ENCODE results near the gene GAPDH. TPM values are rescaled to one million over a fixed set of nuclear protein-coding genes. Genes with fewer than 3 reads are reported as not detected.
A peak's percentile ranks its signal among the peaks of the same experiment; 100 is the strongest.

GAPDH gene
- polyA plus RNA-seq, 1 donor (not counting 4 experiments of a cell fraction or from before 2014, with no cell fraction given) = 8,390 TPM

DNA sequence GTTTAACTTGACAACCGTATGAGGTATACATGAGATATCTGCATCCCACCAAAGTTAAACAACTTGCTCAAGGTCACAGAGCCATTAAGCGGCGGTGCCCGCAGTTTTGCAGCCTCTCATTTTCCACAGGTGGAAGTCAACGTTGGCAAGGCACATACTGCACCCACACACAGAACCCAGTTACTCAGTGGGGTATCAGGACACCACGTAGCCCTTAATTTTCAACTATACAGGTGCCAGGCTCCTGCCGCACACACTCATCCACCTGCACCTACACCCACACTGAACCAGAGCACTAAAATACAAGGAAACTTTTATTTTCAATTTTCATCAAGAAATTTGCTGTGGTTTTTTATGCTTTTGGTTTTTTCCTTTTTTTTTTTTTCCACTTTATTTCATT is 35.5 kb downstream of the GAPDH start:
- H2AFZ ChIP-seq (ENCODE audit: control insufficient read depth, low read length) = no peak overlapping the region
- FAIRE-seq (no peak), DNase-seq (ENCODE audit: low read depth, low spot score) (no peak)
- no peak overlapping the region for H3K9ac ChIP-seq (ENCODE audit: control insufficient read depth, extremely low read depth, insufficient read depth, low read length)
- H3K27ac ChIP-seq (ENCODE audit: control insufficient read depth, insufficient read depth, low read length) = no peak overlapping the region
- H3K9me1 ChIP-seq (ENCODE audit: control insufficient read depth, extremely low read depth, insufficient read depth, low read length) = no peaks in the 10 kb centered on the region
- H3K79me2 ChIP-seq (ENCODE audit: control insufficient read depth, insufficient read depth, low read length) = peaks cover 26% of the 10 kb centered on the region
- no peak overlapping the region for H3K4me2 ChIP-seq (ENCODE audit: control insufficient read depth, extremely low read depth, insufficient read depth, low read depth, low read length)
- no peaks in the 10 kb centered on the region for H4K20me1 ChIP-seq (ENCODE audit: control insufficient read depth, extremely low read depth, insufficient read depth, low read length)
- dilution Hi-C loops (cut with MboI; ENCODE audit: extremely low pct_ligation_motif_present, low sequenced_read_pairs) = no loop called here
- no peaks in the 10 kb centered on the region for H3K27me3 ChIP-seq (ENCODE audit: control insufficient read depth, extremely low read depth, insufficient read depth, low read length)
- peaks cover 32 to 40% of the 10 kb centered on the region in 2 experiments for H3K36me3 ChIP-seq (ENCODE audit: control insufficient read depth in 2 of 2, extremely low read depth in 1 of 2, insufficient read depth in 2 of 2, low read length in 2 of 2)
- peaks cover 7% of the 10 kb centered on the region for H3K4me1 ChIP-seq (ENCODE audit: control insufficient read depth, extremely low read depth, insufficient read depth, low read length)
- H3K4me3 ChIP-seq (ENCODE audit: control insufficient read depth in 2 of 3, extremely low read depth in 1 of 3, insufficient read depth in 2 of 3, low read depth in 1 of 3, low read length in 3 of 3) = no peak overlapping the region
- TF ChIP-seq EZH2 (IDR thresholded peaks at IDR 0.05; ENCODE audit: low read length) = no peak
- TF ChIP-seq, protein P1, sequence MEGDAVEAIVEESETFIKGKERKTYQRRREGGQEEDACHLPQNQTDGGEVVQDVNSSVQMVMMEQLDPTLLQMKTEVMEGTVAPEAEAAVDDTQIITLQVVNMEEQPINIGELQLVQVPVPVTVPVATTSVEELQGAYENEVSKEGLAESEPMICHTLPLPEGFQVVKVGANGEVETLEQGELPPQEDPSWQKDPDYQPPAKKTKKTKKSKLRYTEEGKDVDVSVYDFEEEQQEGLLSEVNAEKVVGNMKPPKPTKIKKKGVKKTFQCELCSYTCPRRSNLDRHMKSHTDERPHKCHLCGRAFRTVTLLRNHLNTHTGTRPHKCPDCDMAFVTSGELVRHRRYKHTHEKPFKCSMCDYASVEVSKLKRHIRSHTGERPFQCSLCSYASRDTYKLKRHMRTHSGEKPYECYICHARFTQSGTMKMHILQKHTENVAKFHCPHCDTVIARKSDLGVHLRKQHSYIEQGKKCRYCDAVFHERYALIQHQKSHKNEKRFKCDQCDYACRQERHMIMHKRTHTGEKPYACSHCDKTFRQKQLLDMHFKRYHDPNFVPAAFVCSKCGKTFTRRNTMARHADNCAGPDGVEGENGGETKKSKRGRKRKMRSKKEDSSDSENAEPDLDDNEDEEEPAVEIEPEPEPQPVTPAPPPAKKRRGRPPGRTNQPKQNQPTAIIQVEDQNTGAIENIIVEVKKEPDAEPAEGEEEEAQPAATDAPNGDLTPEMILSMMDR (optimal IDR thresholded peaks at IDR 0.05 in 1 of 3, IDR thresholded peaks at IDR 0.05 in 1 of 3, conservative IDR thresholded peaks at IDR 0.05 in 1 of 3; ENCODE audit: extremely low read depth in 1 of 3, insufficient read depth in 2 of 3, low read length in 3 of 3) = no peak
- H3K9me3 ChIP-seq (ENCODE audit: control insufficient read depth, low read depth, low read length) = no peaks in the 10 kb centered on the region

- no peaks in the 10 kb centered on the region for H3K9me1 ChIP-seq (ENCODE audit: control insufficient read depth, extremely low read depth, insufficient read depth, low read length)
- H3K9me3 ChIP-seq (ENCODE audit: control insufficient read depth, low read depth, low read length) = no peaks in the 10 kb centered on the region
- DNase-seq (ENCODE audit: low read depth, low spot score) (no peak), FAIRE-seq (no peak)
- dilution Hi-C loops (cut with MboI; ENCODE audit: extremely low pct_ligation_motif_present, low sequenced_read_pairs) = no loop called here
- peaks cover 30 to 45% of the 10 kb centered on the region in 2 experiments for H3K36me3 ChIP-seq (ENCODE audit: control insufficient read depth in 2 of 2, extremely low read depth in 1 of 2, insufficient read depth in 2 of 2, low read length in 2 of 2)
- peaks cover 7% of the 10 kb centered on the region for H3K4me1 ChIP-seq (ENCODE audit: control insufficient read depth, extremely low read depth, insufficient read depth, low read length)
- H3K9ac ChIP-seq (ENCODE audit: control insufficient read depth, extremely low read depth, insufficient read depth, low read length) = no peak overlapping the region
- peaks cover 25% of the 10 kb centered on the region for H3K79me2 ChIP-seq (ENCODE audit: control insufficient read depth, insufficient read depth, low read length)
- H3K27ac ChIP-seq (ENCODE audit: control insufficient read depth, insufficient read depth, low read length) = no peak overlapping the region
- H4K20me1 ChIP-seq (ENCODE audit: control insufficient read depth, extremely low read depth, insufficient read depth, low read length) = no peaks in the 10 kb centered on the region
- no peak overlapping the region for H3K4me2 ChIP-seq (ENCODE audit: control insufficient read depth, extremely low read depth, insufficient read depth, low read depth, low read length)
- no peak overlapping the region for H2AFZ ChIP-seq (ENCODE audit: control insufficient read depth, low read length)
- no peak overlapping the region for H3K4me3 ChIP-seq (ENCODE audit: control insufficient read depth in 2 of 3, extremely low read depth in 1 of 3, insufficient read depth in 2 of 3, low read depth in 1 of 3, low read length in 3 of 3)
- no peaks in the 10 kb centered on the region for H3K27me3 ChIP-seq (ENCODE audit: control insufficient read depth, extremely low read depth, insufficient read depth, low read length)
- no peak for TF ChIP-seq EZH2 (IDR thresholded peaks at IDR 0.05; ENCODE audit: low read length)
- TF ChIP-seq, protein P1 (optimal IDR thresholded peaks at IDR 0.05 in 1 of 3, IDR thresholded peaks at IDR 0.05 in 1 of 3, conservative IDR thresholded peaks at IDR 0.05 in 1 of 3; ENCODE audit: extremely low read depth in 1 of 3, insufficient read depth in 2 of 3, low read length in 3 of 3) = peak; percentile 53 to 79 (median 64)
These were observed 36.1 kb downstream of the GAPDH start for GRCh38 chr12:6570264-6570887.

Measured in keratinocyte (primary cell).